Gastrocnemius medialis (tissue), 4 donors: ENCODE results near the gene HBA1. TPM values are rescaled to one million over a fixed set of nuclear protein-coding genes. Genes with fewer than 3 reads are reported as not detected.

Source experiments
- ATAC-seq, 2 donors: fragments of 150-250 bp; one replicate each; pipeline ENCODE4 v1.9.1; 2016
- DNase-seq, 2 donors: peaks; one replicate each; pipeline ENCODE4 v3.0.0-alpha.2; 2019
- H3K27ac ChIP-seq, 4 donors: fragments of 200-600 bp; sonication (generic); 1 replicate in 1 of 4; 2 replicates in 3 of 4; pipeline ENCODE4 v1.5.1; 2016 to 2018; ENCODE audit warnings: mild to moderate bottlenecking in 2 of 4, moderate library complexity in 1 of 4
- H3K27me3 ChIP-seq, 3 donors: fragments of 200-600 bp; sonication (generic) in 2 of 3; 1 replicate in 1 of 3; 2 replicates in 2 of 3; pipeline versions ENCODE4 v1.5.1 to v1.6.0; 2016 to 2019; ENCODE audit warnings: mild to moderate bottlenecking in 1 of 3, moderate library complexity in 1 of 3
- H3K36me3 ChIP-seq, 2 donors: fragments of 200-600 bp; sonication (generic) in 1 of 2; one replicate each; pipeline ENCODE4 v1.5.1; 2017 to 2018
- H3K4me1 ChIP-seq, 2 donors: fragments of 200-600 bp; sonication (generic) in 1 of 2; one replicate each; pipeline ENCODE4 v1.5.1; 2016 to 2017; ENCODE audit warnings: mild to moderate bottlenecking in 2 of 2
- H3K4me3 ChIP-seq, 4 donors: fragments of 200-600 bp; sonication (generic) in 3 of 4; 1 replicate in 1 of 4; 2 replicates in 3 of 4; pipeline ENCODE4 v1.5.1; 2016 to 2019; ENCODE audit warnings: mild to moderate bottlenecking in 2 of 4
- H3K9me3 ChIP-seq, 3 donors: fragments of 200-600 bp; sonication (generic) in 2 of 3; 1 replicate in 1 of 3; 2 replicates in 2 of 3; pipeline ENCODE4 v1.5.1; 2016 to 2019
- CTCF ChIP-seq, 5 experiments: fragments of 450-650 bp in 3 of 5; fragments of 200-600 bp in 2 of 5; sonication (generic) in 2 of 5; IDR thresholded peaks in 4 of 5; conservative IDR thresholded peaks in 1 of 5; 1 replicate in 4 of 5; 2 replicates in 1 of 5; pipeline ENCODE4 v1.5.1; 2016 to 2019; ENCODE audit warnings: antibody characterized with exemption in 5 of 5, mild to moderate bottlenecking in 3 of 5, moderate library complexity in 3 of 5
- POLR2A ChIP-seq, 2 donors: fragments of 450-650 bp; IDR thresholded peaks; one replicate each; pipeline ENCODE4 v1.6.1; 2017; ENCODE audit warnings: antibody characterized with exemption in 2 of 2, mild to moderate bottlenecking in 2 of 2, moderate library complexity in 2 of 2
- in situ Hi-C, 4 donors: fragments of 200-750 bp; cut with MboI; loops; one replicate each; pipeline versions ENCODE4 v1.15.0 to v1.8.0; 2017; ENCODE audit warnings: low sequenced_read_pairs in 4 of 4
- intact Hi-C: fragments of 100-400 bp; cut with DNase I; formaldehyde crosslinking; loops from one replicate; pipeline ENCODE4 v1.15.1; 2023; ENCODE audit warnings: low total_unique reads
- total RNA-seq, 4 donors: library from RNA; depleted of rRNA; stranded (reverse); fragments of >200 nt; gene quantifications; one replicate each; pipeline versions ENCODE4 v1.1.0 to v1.2.3, GENCODE V29; 2016

HBA1 gene
- total RNA-seq, 4 donors from 2014 or later, result 12.3 to 172 (median 49.7) TPM; not detected in 1

- Histone ChIP-seq H3K36me3 (no peaks in the 10 kb centered on the region), H3K27me3 (peaks cover 45 to 52% (median 45%) of the 10 kb centered on the region in 3 donors), H3K4me1 (peaks cover 0 to 18% of the 10 kb centered on the region in 2 donors), H3K9me3 (no peaks in the 10 kb centered on the region), H3K4me3 (peak overlapping the region in 2 of 4 donors; percentile 30 to 40), H3K27ac (no peak overlapping the region)
- ATAC-seq (no peak), DNase-seq (no peak)
- TF ChIP-seq CTCF (IDR thresholded peaks at IDR 0.05 in 4 of 5, conservative IDR thresholded peaks at IDR 0.05 in 1 of 5) (no peak), POLR2A (IDR thresholded peaks at IDR 0.05) (no peak)
- in situ Hi-C loops, result no loop called here
- intact Hi-C loops, result no loop called here
Observed at GRCh38 chr16:164827-165538, 11.5 kb upstream of the HBA1 start.

GRCh38 chr16:165539-166374 is 10.7 kb upstream of the HBA1 start, which contains the start of gene HBM:
Gene HBM (plus strand): TSS chr16:165978. CDS start chr16:165998, 20 bp downstream.
- no peak for TF ChIP-seq CTCF (IDR thresholded peaks at IDR 0.05 in 4 of 5, conservative IDR thresholded peaks at IDR 0.05 in 1 of 5)
- TF ChIP-seq POLR2A (IDR thresholded peaks at IDR 0.05), result no peak
- ATAC-seq (no peak), DNase-seq (no peak)
- Histone ChIP-seq H3K4me1 (peaks cover 0 to 18% of the 10 kb centered on the region in 2 donors), H3K9me3 (no peaks in the 10 kb centered on the region), H3K36me3 (no peaks in the 10 kb centered on the region), H3K4me3 (peak within 1 kb of the TSS in 2 of 4 donors; percentile 30 to 40), H3K27me3 (peaks cover 52 to 59% (median 52%) of the 10 kb centered on the region in 3 donors), H3K27ac (no peak within 1 kb of the TSS)
- in situ Hi-C loops, result no loop called here
- intact Hi-C loops, result no loop called here

- intact Hi-C loops, result no loop called here
- in situ Hi-C loops, result no loop called here
- no peaks in the 10 kb centered on the region for H3K9me3 ChIP-seq
- no peak for DNase-seq
- no peaks in the 10 kb centered on the region for H3K36me3 ChIP-seq
- H3K4me3 ChIP-seq, result peak overlapping the region in 1 of 4 donors; percentile 10
- peaks cover 0 to 18% of the 10 kb centered on the region in 2 donors for H3K4me1 ChIP-seq
- peaks cover 57 to 67% (median 59%) of the 10 kb centered on the region in 3 donors for H3K27me3 ChIP-seq
- no peak for ATAC-seq
- TF ChIP-seq CTCF (IDR thresholded peaks at IDR 0.05 in 4 of 5, conservative IDR thresholded peaks at IDR 0.05 in 1 of 5) (no peak), POLR2A (IDR thresholded peaks at IDR 0.05) (no peak)
- H3K27ac ChIP-seq, result no peak overlapping the region
Observed at GRCh38 chr16:166375-167121, 9.9 kb upstream of the HBA1 start.

GRCh38 chr16:167122-167690 is 9.3 kb upstream of the HBA1 start:
- H3K4me1 ChIP-seq, result peaks cover 0 to 18% of the 10 kb centered on the region in 2 donors
- TF ChIP-seq POLR2A (IDR thresholded peaks at IDR 0.05), result no peak
- TF ChIP-seq CTCF (IDR thresholded peaks at IDR 0.05 in 4 of 5, conservative IDR thresholded peaks at IDR 0.05 in 1 of 5), result no peak
- DNase-seq (no peak), ATAC-seq (no peak)
- H3K36me3 ChIP-seq, result no peaks in the 10 kb centered on the region
- no peak overlapping the region for H3K27ac ChIP-seq
- H3K4me3 ChIP-seq, result no peak overlapping the region
- in situ Hi-C loops, result no loop called here
- intact Hi-C loops, result no loop called here
- no peaks in the 10 kb centered on the region for H3K9me3 ChIP-seq
- H3K27me3 ChIP-seq, result peaks cover 61 to 68% (median 63%) of the 10 kb centered on the region in 3 donors
